ENCODE measurements around the gene GRIN1.
"Not testable (repeated sequence)": the region's sequence is repeated elsewhere in the genome, so short reads cannot be mapped to it uniquely, and the experiment has no call there.

DNA sequence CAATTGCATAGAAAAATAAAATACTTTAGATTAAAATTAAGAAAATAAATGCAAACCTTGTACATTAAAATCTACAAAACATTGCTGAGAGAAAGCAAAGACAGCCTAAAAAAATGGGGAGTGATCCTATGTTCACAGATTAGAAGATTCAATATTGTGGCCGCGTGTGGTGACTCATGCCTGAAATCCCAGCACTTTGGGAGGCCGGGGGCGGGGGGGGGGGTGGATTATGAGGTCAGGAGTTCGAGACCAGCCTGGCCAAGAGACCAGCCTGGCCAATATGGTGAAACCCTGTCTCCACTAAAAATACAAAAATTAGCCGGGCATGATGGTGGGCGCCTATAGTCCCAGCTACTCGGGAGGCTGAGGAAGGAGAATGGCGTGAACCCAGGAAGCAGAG lies 3.8 kb upstream of the GRIN1 start:
- TF ChIP-seq, protein P1, sequence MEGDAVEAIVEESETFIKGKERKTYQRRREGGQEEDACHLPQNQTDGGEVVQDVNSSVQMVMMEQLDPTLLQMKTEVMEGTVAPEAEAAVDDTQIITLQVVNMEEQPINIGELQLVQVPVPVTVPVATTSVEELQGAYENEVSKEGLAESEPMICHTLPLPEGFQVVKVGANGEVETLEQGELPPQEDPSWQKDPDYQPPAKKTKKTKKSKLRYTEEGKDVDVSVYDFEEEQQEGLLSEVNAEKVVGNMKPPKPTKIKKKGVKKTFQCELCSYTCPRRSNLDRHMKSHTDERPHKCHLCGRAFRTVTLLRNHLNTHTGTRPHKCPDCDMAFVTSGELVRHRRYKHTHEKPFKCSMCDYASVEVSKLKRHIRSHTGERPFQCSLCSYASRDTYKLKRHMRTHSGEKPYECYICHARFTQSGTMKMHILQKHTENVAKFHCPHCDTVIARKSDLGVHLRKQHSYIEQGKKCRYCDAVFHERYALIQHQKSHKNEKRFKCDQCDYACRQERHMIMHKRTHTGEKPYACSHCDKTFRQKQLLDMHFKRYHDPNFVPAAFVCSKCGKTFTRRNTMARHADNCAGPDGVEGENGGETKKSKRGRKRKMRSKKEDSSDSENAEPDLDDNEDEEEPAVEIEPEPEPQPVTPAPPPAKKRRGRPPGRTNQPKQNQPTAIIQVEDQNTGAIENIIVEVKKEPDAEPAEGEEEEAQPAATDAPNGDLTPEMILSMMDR (conservative IDR thresholded peaks at IDR 0.05; ENCODE audit: low read length) = not testable (repeated sequence)
- not testable (repeated sequence) for TF ChIP-seq EZH2phosphoT487 (IDR thresholded peaks at IDR 0.05; ENCODE audit: borderline replicate concordance, low read depth, low read length)
